ENCODE measurements around the gene XRN2.
"Not testable (repeated sequence)": the region's sequence is repeated elsewhere in the genome, so short reads cannot be mapped to it uniquely, and the experiment has no call there.

- not testable (repeated sequence) for TF ChIP-seq CTCF, EZH2phosphoT487, EZH2 (IDR thresholded peaks at IDR 0.05)
These were observed 63.1 kb downstream of the XRN2 start for GRCh38 chr20:21366273-21366672.
